ENCODE data around the gene PTPRS. TPM values are rescaled to one million over a fixed set of nuclear protein-coding genes. Genes with fewer than 3 reads are reported as not detected.

PTPRS gene
- total and polyA plus RNA-seq, 2 of the 8 experiments (the other 6 are each of a cell fraction or from before 2014, with no cell fraction given), result 96.8 to 223 TPM

- no peak for TF ChIP-seq CTCF (IDR thresholded peaks at IDR 0.05; ENCODE audit: control extremely low read depth in 1 of 3, insufficient read depth in 1 of 3, low read depth in 1 of 3, low read length in 3 of 3)
These were observed 23.3 kb downstream of the PTPRS start (continued) for GRCh38 chr19:5317321-5317720.

All from H1 (cell line).